SK-MEL-5 (cell line): ENCODE measurements around the gene GHRL. TPM values are rescaled to one million over a fixed set of nuclear protein-coding genes. Genes with fewer than 3 reads are reported as not detected.
"Not testable (repeated sequence)": the region's sequence is repeated elsewhere in the genome, so short reads cannot be mapped to it uniquely, and the experiment has no call there.

Experiments
- DNase-seq: peaks from one replicate; pipeline ENCODE4 v3.0.0-alpha.2; 2016; ENCODE audit warnings: low read depth, low spot score
- in situ Hi-C: cut with HindIII; loops from 2 replicates; pipeline ENCODE4 v1.10.0; 2016; ENCODE audit warnings: low sequenced_read_pairs, high pct_unique_total_duplicates, low pct_unique_long_range_greater_than_20kb
- total RNA-seq: library from RNA; depleted of rRNA; stranded (reverse); fragments of >200 nt; shearing (Covaris generic); gene quantifications from 2 replicates; pipeline ENCODE4 v1.2.3, GENCODE V29; 2014

GHRL gene
- total RNA-seq, 1 experiment from 2014 or later, result not detected

DNA sequence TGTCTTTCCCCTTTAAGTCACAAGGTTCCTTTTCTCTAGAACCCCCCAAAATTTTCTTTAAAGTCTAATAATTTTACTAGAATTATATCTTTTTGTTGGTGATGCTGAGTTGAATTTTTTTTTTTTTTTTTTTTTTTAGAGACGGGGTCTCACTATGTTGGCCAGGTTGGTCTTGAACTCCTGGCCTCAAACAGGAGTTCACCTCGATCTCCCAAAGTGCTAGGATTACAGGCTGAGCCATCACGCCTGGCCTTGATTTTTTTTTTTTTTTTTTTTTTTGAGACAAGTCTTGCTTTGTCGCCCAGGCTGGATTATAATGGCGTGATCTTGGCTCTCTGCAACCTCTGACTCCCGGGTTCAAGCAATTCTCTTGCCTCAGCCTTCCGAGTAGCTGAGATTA, 15.9 kb upstream of the GHRL start:
- in situ Hi-C loops, result no loop called here
- no peak for DNase-seq

DNA sequence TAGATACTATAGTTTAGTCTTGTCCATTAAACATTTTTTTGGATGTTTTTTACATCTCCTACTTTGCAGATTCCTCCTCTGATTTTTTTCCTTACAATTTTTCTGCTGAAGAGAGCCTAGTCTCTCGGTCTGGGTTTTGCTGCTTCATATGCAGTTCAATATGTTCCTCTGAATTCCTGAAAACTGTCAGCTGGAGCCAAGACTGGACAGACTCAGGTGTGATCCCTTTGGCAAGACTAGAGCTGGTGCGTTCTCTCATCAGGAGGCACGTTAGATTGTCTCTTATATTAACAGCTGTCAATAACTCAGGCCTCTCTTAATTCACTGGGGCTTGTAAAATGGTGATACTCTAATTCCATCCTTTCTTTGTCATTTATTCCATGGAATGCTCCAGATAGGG, 13.4 kb upstream of the GHRL start:
- in situ Hi-C loops, result no loop called here

DNA sequence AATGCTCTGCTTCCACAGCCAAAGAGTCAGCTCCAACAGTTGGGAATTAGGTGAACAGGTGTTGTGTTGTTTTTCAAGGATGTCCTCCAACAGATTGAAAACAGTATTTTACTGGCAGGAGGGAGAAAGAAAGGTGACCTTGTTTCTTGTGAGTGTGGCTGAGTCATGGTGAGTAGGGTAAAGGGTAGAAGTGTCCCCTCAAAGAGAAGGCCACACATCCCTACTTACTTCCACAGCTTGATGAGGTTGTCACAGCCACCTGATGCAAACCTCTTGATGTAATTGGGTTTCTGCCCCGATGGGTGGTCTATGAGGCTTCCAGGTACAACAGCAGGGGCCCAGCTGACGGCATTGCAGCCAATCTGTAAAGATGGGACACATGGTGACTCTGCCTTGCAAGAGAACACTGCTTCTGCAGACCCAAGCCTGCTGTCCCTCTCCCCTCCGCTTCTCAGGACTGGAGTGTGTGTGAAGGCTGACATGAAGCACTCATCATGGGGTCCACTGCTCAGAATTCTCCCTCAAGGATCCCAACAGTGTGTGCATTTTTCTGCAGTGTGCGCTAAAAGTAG, 12.7 kb upstream of the GHRL start:
- DNase-seq, result no peak
- in situ Hi-C loops, result no loop called here

More for the DNA sequence above, 13.4 kb upstream of the GHRL start:
- no peak for DNase-seq

DNA sequence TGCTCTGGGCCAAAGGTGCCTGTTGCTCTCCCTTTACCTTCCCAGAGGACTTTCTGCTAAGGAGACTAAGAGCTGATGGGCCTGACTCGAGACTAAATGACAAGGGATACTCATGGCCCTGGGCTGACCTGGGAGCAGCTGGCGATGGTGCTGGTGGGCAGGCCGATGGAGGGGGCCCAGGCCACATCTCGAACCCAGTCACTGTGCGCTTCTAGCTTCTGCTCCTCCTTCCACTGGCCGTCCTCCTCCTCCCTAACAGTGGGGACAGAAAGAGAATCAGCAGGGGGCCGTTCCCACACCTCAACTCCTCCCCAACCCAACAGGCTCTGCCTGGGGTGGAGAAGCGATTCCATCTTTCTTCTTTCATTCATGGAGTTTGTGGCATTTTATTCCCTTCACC, 12.2 kb upstream of the GHRL start:
- in situ Hi-C loops, result no loop called here
- no peak for DNase-seq

DNA sequence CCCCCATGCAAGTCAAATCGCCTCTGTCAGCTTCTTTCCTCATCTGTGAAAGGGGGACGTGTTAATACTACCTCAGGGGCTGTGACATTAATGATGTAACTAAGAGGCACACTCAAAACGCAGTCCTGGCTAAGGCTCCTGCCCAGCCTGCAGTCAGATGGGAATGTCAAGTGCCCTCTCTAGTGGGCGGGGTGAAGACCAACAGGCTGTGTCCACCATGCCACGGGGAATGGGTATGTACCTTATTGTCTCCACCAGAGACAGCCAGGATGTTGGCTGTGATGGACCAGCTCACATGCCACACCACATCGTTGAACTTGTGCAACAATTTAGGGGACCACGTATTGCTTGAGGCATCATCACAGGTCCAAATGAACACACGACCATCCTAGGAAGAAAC, 11.0 kb upstream of the GHRL start:
- in situ Hi-C loops, result no loop called here
- no peak for DNase-seq

DNA sequence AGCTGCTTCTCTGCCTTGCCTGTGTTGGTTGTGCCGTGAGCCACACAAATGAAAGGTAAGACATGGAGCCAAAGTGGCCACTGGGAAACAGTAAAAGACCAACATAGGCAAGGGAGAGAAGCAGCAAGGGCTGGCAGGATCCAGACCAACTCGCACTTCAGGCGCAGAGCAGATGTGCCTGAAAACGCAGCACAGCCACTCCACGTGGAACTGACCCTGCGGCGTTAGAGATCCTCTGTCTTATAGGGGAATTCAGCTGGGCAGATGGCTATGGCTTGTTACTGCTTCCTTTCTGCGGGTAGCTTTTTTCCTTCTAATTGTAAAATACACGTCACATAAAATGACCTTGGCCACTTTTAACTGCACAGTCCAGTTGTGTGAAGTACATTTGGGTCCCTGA, 10.4 kb upstream of the GHRL start:
- in situ Hi-C loops, result no loop called here

DNA sequence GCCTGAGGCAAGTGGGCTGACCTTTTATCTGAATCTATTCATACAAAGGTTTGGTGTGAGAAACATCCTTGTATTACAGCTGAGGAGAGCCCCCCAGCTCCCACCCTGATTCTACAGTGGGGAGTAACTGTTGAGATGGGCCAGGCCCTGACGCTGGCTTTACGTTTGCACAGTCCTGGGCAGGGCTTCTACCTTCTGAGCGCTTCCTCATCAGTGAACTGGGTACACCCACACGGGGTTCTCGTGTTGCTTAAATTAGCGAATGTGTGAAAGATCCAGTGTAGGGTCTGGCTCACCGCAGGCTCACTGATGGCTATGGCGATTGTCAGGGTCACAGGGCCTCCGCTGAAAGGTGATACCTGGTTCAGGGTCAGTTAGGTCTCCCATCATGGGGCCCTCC, 7.3 kb upstream of the GHRL start:
- no peak for DNase-seq
- in situ Hi-C loops, result no loop called here

More for the DNA sequence above, 10.4 kb upstream of the GHRL start:
- no peak for DNase-seq

DNA sequence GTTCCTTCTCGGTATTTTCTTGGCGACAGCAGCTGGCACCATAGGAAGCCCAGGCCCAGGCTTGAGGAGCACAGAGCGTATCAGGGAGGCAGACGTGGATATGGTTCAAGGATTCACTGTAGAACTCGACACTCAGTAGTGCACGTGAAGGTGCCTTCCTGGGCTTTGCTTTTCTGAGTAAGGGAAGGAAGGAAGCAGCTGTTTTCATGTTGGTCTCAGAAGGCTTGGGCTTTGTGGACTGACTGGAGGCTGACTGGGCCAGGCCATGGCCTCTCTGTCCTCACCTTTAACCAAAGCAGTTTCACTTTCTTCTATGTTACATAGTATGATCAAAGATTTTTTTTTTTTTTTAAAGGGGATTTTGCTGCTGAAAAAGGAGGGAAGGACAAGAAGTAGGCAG, 6.9 kb upstream of the GHRL start:
- no peak for DNase-seq
- in situ Hi-C loops, result no loop called here

DNA sequence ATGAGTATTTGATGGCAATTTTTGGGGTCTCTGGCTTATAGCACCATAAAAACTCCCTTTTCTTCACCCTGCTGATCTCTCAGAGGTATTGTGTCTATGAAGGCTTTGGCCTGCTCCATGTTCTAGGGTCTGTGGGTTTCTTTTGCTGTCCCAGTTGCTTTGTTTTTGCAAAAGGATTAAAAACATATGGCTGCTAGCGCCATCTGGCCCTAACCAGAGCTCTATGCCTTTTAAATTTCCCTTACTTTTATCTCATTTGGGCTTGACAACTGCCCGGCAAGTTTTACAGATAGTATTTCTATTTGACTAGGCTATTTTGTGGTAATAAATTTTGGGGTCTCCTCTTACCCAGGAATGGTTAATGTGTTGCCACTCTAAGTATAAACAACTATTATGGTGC, 6.4 kb upstream of the GHRL start:
- no peak for DNase-seq
- in situ Hi-C loops, result no loop called here

DNA sequence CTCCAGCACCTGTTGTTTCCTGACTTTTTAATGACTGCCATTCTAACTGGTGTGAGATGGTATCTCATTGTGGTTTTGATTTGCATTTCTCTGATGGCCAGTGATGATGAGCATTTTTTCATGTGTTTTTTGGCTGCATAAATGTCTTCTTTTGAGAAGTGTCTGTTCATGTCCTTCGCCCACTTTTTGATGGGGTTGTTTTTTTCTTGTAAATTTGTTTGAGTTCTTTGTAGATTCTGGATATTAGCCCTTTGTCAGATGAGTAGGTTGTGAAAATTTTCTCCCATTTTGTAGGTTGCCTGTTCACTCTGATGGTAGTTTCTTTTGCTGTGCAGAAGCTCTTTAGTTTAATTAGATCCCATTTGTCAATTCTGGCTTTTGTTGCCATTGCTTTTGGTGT, 5.3 kb upstream of the GHRL start:
- DNase-seq, in situ Hi-C loops: not testable (repeated sequence)

DNA sequence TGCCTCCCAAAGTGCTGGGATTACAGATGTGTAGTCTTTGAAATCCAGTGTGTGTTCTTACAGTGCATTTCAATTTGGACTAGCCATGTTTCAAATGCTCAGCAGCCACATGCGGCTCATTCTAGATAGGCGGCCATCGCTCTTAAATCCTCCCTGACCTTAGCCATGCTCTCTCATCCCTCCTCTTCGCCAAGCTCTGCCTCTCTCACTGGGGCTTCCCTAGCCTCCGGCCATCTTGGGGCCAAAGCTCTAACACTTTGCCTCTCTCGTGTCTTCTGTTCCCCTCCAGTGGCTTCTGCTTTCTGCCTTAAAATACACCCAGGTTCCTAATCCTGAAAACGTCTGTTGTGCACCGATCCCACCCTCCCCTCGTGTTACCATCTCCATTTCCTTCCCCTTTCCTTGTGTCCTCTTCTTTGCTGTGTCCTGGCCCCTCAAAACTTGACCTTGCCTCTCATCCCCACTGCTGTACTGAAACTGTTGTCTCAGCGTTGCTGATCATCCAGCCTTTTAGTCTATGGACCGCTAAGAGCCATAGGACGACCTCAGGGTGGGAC, 1.4 kb upstream of the GHRL start:
- in situ Hi-C loops, result no loop called here
- DNase-seq, result no peak

DNA sequence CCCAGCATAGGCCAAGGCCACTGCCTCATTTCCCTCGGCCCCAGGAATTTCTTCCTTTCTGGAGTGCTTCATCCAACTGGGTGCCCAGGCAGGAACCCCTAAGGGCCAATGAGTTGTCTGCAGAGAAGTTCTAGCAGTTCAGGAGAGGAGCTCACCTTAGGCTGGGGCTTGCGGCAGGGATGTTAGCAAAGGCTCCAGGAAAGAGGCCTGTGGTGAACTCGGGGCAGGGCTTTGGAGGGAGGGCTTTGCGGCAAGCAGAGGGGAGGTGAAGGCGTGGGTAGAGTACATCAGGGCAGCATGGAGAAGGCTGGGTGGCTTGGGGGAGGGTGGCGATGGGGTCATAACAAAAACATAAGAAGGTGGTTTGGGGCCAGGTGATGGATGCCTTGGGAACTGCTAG, 1.1 kb downstream of the GHRL start:
- in situ Hi-C loops, result no loop called here

DNA sequence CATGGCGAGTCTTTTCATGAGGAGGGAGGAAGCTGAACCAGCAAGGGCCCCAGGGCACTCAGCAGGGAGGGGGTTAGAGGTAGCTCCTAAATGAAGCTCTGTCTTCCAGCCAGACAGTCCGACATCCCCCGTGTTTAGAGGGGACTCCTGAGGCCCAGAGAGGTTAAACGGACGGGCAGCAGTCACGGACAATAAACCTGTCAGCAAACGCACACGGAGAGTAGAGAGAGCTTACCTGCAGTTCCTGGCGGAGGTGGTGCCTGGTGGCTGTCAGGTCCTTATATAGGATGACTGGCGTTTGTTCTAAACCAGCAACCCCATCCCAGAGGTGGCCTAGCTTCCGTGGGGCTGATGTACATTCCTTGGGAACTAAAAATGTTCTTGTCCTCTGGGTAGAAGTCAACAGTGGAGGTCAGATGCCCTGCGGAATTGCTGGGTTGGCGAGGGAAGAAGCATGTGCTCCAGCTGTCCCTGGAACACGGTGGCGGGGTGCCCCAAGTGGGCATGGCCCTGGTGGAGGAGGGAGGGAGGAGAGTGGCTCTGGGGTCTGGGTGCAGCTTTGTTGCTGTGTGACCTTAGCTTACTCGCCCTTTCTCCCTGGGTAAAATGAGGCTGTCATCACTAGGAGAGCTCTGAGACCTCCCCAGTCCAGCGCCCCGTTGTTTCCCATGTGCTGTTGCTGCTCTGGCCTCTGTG, 2.1 kb downstream of the GHRL start:
- in situ Hi-C loops, result no loop called here
- no peak for DNase-seq

More for the DNA sequence above, 1.1 kb downstream of the GHRL start:
- no peak for DNase-seq

DNA sequence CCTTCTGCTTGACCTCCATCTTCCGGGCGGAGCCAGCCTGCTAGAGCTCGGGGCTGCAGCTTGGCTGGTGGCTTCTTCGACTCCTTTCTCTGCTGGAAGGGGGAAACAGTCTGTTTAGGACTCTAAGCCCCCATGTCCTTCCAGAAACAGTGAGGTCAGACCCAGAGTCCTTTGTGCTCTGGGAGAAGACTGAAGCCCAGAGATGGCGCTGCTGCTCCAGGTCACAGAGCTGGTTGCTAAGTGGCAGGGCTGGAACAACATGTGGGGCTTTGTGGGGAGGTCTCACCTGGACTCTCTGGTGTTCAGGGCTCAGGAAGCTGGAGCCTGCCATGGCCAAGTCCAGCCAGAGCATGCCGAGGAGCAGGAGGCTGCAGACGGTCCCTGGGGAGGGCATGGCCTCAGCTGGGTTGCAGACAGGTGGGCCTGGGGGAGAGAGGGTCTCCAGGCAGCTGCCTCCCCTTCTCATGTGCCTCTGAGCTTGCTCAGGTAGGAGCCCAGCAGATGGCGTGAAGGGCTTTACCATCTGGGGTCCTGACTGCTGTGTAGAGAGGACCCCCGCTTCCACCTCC, 2.9 kb downstream of the GHRL start:
- no peak for DNase-seq
- in situ Hi-C loops, result no loop called here

DNA sequence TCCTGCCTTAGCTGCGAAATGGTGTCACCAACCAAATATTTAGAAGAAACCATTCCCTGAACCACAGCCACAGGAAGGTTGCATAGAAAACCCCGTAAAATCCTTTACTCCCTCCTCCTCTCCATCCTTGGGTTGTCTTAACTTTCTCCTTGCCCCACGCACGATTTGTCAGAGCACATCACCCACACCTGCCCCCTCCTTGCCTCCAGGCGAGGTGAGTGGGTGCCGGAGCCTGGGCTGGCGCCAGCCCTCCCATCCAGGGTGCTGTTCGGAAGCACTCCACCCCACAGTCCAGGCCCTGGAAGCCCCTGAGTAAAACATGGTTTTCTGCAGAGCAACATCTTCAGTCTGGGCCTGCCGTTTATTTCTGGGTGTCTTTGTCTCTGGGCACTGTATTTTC, 3.7 kb downstream of the GHRL start:
- in situ Hi-C loops, result no loop called here
- DNase-seq, result no peak

DNA sequence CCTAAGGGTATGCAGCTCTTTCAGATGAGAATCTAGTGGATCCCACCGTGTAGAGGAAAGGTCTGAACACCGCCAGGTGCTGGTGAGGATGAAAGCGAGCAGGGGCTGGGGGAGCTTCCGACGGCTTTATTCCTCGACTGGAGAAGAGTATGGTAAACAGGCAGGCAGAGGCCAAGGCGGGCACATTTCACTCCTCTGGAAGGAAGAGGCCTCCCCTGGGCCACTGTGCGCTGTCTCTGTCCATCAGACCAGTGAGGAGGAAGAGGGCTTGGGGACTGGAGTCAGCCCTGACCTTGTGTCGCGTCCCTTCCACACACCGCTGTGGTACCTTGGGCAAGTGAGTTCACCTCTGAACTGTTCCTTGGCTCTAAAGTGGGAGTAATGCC, 4.2 kb downstream of the GHRL start:
- in situ Hi-C loops, result no loop called here
- no peak for DNase-seq

DNA sequence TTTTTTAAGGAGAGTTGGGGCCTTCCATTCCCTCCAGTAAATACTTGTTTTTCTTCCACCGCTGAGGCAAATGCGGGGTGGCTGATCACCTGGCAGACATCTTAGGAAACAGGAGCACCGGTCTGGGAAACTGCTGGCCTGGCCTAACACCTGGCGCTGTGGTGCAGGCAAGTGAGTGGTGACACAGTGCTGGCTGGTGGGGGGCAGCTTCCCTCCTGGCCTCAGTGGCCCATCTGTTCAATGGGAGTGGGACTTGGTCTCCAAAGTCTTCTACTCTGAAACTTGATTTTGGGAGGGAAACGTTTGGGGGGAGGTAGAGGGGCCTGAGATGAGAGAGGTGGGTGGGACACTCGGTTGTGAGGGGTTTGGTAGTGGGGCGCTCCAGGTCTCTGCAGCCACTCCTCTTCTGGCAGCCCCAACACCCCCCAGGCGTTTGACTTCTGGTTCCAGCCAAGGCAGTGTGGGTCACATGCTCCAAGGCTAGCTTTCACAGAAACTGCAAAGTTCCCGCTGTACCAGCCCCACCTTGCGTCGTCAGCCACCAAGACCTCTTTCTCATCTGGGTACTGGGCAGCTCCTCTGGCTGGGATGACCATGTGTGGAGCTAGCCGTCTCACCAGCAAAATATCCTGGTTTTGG, 4.7 kb downstream of the GHRL start:
- in situ Hi-C loops, result no loop called here
- DNase-seq, result no peak

DNA sequence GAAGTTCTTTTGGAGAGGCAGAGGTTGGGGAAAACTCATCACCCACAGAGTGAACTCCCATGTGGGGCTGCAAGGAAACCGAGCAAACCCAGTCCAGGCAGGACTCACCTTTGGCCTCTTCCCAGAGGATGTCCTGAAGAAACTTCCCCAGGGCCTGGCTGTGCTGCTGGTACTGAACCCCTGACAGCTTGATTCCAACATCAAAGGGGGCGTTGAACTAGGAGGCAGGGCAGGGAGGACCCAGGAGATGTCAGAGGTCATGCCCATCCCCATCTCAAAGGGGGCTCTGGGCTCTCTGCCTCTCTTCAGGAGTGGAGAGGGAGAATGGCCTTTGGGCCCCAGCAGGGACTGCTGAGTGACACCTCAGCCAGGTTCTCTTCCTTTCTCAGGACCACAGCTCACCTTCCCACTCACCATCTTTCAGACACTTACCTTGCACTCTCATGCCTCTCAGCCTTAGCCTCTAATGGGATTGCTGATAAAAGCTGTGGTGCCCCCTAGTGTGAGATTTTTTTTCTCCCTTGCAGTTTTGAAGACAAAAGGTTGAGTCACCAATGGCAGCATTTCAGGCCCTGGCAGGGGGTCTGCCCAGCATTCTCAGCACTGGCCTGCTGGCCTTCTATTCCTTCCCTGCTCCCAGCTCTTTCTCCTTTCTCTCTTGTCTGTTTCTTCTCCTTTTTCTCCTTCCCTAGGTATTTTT, 6.0 kb downstream of the GHRL start:
- in situ Hi-C loops, result no loop called here
- no peak for DNase-seq
